CD1c-positive myeloid dendritic cell (primary cell): ENCODE measurements around the gene TACO1.

Experiments used
- DNase-seq: peaks from one replicate; pipeline ENCODE4 v3.0.0-alpha.2; 2016; ENCODE audit errors: extremely low spot score

Gene TACO1

DNA sequence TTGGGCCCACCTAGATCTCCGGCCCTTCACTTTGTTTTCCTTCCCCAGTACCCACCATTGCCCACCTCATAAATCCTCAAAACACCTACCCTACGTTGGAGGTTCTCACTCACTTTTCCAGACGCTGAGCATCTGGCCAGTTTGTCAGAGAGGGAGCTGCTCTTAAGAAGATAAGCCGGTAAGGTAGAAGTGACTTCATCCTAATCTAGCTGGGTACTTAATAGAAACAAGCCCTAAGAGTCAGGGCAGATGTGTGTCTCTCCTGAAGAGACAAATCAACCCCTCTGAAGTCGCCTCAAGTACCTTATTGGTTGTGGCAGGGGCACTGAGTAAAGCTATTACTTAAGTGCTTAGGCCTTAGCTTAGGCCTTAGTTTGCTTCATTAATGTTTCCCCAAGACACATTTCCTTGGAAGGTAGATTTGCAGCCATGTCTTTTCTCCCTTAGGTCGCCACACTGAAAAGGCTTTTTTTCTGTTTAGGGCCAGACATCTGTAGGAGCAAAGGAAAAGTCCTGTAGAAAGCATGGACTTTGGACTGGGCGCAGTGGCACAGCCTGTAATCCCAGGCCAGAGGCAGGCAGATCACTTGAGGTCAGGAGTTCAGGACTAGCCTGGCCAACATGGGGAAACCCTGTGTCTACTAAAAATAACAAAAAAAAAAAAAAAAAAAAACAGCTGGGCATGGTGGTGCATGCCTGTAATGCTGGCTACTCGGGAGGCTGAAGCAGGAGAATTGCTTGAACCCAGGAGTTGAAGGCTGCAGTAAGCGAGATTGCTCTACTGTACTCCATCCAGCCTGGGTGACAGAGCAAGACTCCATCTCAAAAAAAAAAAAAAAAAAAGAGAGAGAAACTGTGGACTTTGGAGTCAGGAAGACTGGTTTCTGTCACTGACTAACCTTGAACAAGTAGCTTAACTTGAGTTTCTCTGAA, 1.0 kb downstream of the TACO1 start:
- no peak for DNase-seq

- no peak for DNase-seq
These were observed 9.3 kb downstream of the TACO1 start for GRCh38 chr17:63609816-63610573.

- DNase-seq: no peak
These were observed 10.2 kb downstream of the TACO1 start for GRCh38 chr17:63610854-63611253.

GRCh38 chr17:63611354-63611753, 10.7 kb downstream of the TACO1 start:
- DNase-seq: no peak

- no peak for DNase-seq
These were observed 13.0 kb downstream of the TACO1 start for GRCh38 chr17:63613663-63614062.

GRCh38 chr17:63621229-63621683, 20.6 kb downstream of the TACO1 start:
- DNase-seq: no peak

- DNase-seq: peak; percentile 100
These were observed 21.2 kb downstream of the TACO1 start, which contains the start of gene MAP3K3 for GRCh38 chr17:63621684-63622573. TSS of gene MAP3K3 (plus strand) at chr17:63622417. CDS start at chr17:63622760, 343 bp downstream.

- DNase-seq: peak; percentile 77
These were observed 22.1 kb downstream of the TACO1 start for GRCh38 chr17:63622574-63623390.

DNA sequence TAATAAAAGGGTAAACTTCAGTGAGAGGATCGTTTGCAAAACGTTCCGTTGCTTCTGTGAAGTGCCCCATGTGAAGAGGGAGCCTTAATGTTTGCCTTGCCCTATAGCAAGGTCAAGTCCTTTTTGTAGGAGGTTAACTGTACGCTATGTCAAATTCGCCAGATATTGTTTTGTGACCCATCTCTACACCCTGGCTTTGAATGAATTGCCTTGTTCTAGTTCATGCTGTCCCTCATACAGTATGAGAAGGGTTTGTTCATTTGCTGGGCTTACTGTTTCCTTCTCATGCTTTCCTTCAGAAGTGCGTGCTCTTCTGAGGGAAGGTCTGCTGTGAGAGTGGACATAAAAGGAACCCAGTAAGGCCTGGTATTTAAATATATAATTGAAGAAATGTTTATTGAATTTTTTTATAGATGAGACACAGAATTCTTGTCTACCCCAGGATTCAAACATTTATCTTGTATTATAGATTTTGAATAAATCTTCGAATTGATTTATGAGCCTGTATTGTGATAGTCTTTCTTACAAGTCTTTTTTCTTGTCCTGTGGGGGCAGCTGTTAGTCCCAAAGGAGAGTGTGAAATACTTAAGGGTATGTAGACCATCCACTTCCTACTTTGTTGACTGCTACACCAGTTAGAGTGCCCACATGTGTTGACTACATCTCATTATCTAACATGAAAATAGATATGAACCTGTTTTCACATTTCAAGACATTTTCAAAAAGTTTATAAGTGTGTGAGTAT, 23.3 kb downstream of the TACO1 start:
- DNase-seq: no peak

DNA sequence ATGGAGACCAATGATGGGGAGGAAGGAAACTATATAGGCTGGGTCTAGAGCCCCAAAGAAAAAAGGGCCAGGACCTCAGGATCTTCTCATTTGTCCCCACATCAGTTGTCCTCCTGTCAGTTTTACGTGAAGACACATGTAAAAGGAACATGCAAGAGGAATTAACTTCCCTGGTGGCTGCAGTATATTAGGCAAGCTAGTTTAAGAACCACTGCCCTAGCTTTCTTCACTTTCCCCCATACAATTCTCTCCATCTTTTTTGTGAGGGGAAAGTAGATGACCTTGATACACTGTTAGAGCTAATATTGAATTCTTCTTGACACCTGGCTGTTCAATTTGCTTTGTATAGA, 23.8 kb downstream of the TACO1 start:
- no peak for DNase-seq

DNA sequence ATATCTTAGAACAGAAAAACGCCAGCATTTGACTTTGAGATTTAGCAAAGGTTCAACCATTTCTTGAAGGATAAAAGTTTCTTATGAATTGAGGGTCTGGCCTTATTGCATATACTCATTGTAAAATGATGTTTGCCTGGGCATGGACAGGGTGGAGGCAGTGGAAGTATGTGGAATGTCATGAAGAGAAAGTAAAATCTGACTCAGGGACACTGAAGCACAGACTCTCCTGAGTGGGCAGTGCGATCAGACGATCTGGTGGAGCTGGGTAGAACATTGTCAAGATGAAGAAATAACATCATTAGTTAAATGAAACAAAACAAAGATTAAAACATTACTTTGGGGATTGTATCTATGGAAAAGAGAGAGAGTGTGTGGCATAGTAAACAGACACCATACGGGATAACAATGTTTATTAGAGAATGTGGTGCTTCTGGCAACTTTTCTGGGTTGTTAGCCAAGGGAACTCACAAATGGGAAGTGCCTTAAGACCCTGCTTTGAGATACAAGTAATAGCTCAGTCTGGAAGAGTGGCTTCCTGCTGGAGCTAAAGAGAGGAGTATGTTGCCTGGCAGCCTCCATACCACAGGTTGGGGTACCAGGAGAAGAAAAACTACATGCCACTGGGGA, 26.0 kb downstream of the TACO1 start:
- DNase-seq: no peak

DNA sequence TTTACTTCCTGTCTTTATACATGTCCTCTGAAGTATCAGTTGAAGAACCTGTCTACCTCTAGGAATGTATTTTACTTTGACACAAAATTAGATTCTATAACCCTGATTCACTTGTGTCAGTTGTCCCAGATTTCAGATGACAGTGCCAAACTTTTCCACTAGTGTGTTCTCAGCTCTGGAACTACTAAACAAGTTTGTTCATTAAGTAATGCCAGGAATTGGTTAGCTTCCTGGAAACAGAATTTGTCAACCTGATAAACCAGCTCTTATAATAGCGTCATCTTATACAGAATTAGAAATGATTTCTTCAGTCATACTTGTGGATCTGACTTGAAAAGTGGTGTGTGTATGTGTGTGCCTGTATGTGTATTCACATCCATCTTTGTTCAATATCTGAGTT, 28.9 kb downstream of the TACO1 start:
- no peak for DNase-seq

- DNase-seq: no peak
These were observed 30.4 kb downstream of the TACO1 start for GRCh38 chr17:63631062-63631461.

DNA sequence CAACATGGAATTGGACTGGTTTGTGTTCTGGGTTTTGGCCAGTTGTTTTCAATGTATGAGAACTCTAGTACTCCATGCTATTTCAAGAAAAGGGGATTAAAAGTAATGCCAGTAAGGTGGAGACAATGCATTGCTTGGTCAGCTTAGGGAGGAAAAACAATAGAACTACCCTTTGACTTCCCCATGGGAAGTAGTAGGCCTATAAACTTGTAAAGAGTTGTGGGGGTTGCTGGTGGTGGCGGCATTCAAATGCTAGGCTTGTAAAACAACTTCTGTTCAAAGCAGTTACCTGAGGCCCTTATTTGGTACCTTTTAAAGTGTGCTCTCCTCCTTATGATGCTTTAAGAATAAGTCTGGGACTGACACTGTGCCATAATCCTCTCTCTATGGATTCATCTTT, 30.9 kb downstream of the TACO1 start:
- DNase-seq: no peak

GRCh38 chr17:63633742-63634141, 33.0 kb downstream of the TACO1 start:
- no peak for DNase-seq

- peak; percentile 79 for DNase-seq
These were observed 33.5 kb downstream of the TACO1 start for GRCh38 chr17:63634163-63634562.

GRCh38 chr17:63634816-63635215, 34.1 kb downstream of the TACO1 start:
- DNase-seq: no peak

DNA sequence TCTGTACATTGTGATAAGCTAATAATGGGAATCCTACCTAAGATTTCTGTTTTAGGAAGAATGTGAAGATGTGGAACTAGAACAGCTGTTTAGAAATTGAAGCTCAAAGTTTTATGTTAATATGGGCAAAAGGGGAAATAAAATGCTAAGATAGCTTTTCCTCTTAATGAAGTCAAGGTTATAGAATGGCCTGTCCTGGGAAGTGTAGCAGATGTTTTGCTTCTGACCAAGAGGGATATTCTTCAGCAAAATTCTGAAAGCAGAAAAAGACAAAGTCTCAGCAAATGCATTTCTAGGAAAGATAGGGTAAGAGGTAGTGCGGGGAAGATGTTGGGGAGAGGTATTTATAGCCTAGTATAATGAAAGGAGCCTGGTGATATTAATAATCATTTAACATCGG, 34.6 kb downstream of the TACO1 start:
- peak; percentile 49 for DNase-seq

DNA sequence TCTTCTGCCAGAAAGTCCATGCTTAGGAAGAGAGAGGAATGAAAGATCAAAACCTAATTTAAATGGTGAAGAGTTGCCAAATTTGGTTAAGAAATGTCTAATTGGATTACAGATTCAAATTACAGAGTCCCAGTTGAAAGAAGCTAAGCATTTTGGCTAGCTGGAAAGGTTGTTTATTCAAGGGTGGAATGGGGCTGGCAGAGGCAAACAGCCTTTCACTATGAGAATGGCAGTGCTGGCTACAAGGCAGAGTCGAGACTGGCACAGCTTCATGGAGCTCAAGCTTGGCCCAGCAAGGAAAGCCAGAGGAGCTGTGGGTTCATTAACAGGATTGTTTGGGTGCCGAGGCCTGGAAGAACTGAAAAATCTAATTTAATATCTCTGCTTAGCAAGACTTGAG, 35.1 kb downstream of the TACO1 start:
- no peak for DNase-seq

DNA sequence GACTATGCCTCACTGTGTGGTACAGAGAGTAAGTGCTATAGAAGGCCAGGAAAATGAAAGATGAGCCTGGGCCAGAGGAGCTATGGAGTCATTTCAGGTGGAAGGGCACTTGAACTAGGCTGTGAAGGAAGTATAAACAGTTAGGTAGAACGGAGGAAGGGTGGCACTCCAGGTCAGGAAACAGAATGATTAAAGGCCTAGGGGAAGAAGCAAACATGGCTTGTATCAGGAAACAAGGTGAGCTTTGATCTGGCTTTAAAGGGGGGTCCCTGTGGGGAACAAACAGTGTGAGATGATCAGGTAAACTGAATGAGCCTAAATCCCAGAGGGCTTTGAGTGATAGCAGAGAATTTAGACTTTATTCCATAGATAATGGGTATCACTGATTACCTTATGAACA, 38.4 kb downstream of the TACO1 start:
- DNase-seq: no peak
